Measurements from ENCODE around the gene SLC66A1. TPM values are rescaled to one million over a fixed set of nuclear protein-coding genes. Genes with fewer than 3 reads are reported as not detected.

Gene SLC66A1
- total and polyA plus RNA-seq, 9 of the 15 experiments (the other 6 are each of a cell fraction or from before 2014, with no cell fraction given), result 1.2 to 40.8 (median 18.6) TPM

GRCh38 chr1:19325958-19326747 lies 14.0 kb downstream of the SLC66A1 start (continued):
- TF ChIP-seq SMAD3 (CRISPR knock-in tag; conservative IDR thresholded peaks at IDR 0.05) (no peak), MAX (CRISPR knock-in tag; IDR thresholded peaks at IDR 0.05) (peak; percentile 29; the same call in 1 of the 2 replicates), ZNF384 (IDR thresholded peaks at IDR 0.05; ENCODE audit: low read depth, low read length) (no peak), DEAF1 (CRISPR knock-in tag; IDR thresholded peaks at IDR 0.05) (no peak), KAT2B (IDR thresholded peaks at IDR 0.05; ENCODE audit: low read depth, low read length) (no peak), PREB (CRISPR knock-in tag; IDR thresholded peaks at IDR 0.05) (no peak), MAFK (IDR thresholded peaks at IDR 0.05; ENCODE audit: low read length) (no peak), ZNF134 (CRISPR knock-in tag; conservative IDR thresholded peaks at IDR 0.05) (no peak), KDM1A (IDR thresholded peaks at IDR 0.05) (peak; percentile 74 to 78; a peak in 2 of 4 replicates), CBFA2T3 (IDR thresholded peaks at IDR 0.05) (no peak), ZFP36 (IDR thresholded peaks at IDR 0.05; ENCODE audit: low read depth, low read length, partially characterized antibody) (peak; percentile 92), TGIF2 (CRISPR knock-in tag; IDR thresholded peaks at IDR 0.05) (no peak), ELF2 (CRISPR knock-in tag; IDR thresholded peaks at IDR 0.05) (no peak), CBX1 (IDR thresholded peaks at IDR 0.05; ENCODE audit: low read depth) (peak; percentile 72; the same call in 1 of the 2 replicates), MXI1 (IDR thresholded peaks at IDR 0.05; ENCODE audit: low read depth, low read length) (no peak), NFXL1 (CRISPR knock-in tag; IDR thresholded peaks at IDR 0.05) (no peak), ZNF282 (CRISPR knock-in tag; IDR thresholded peaks at IDR 0.05) (no peak), ARID1B (IDR thresholded peaks at IDR 0.05) (no peak), ZBTB11 (CRISPR knock-in tag; IDR thresholded peaks at IDR 0.05) (no peak), ZHX1 (conservative IDR thresholded peaks at IDR 0.05; ENCODE audit: low read length) (no peak)

All from K562 (cell line).